Liver (tissue), 3 donors: ENCODE data around the gene MPP1.
A peak's percentile ranks its signal among the peaks of the same experiment; 100 is the strongest.

Experiments
- ATF3 ChIP-seq: IDR thresholded peaks from 2 replicates; pipeline ENCODE4 v1.6.1; 2016; ENCODE audit warnings: antibody characterized with exemption
- CTCF ChIP-seq: fragments of 150-350 bp; IDR thresholded peaks from 2 replicates; pipeline ENCODE4 v1.5.1; 2017; ENCODE audit warnings: improper control_type of control experiment, low read depth, low read length; ENCODE audit not compliant: missing input control
- JUND ChIP-seq, 2 donors: IDR thresholded peaks; 2 replicates each; pipeline ENCODE4 v1.6.1; 2016; ENCODE audit warnings: antibody characterized with exemption in 2 of 2
- TAF1 ChIP-seq: conservative IDR thresholded peaks from 2 replicates; pipeline ENCODE4 v1.6.1; 2016; ENCODE audit warnings: antibody characterized with exemption, mild to moderate bottlenecking
- YY1 ChIP-seq: IDR thresholded peaks from 2 replicates; pipeline ENCODE4 v1.6.1; 2016; ENCODE audit warnings: antibody characterized with exemption, mild to moderate bottlenecking
- ZBTB33 ChIP-seq: IDR thresholded peaks from 2 replicates; pipeline ENCODE4 v1.6.1; 2016; ENCODE audit warnings: antibody characterized with exemption
- donor health status: healthy.
- donor health status: healthy.

GRCh38 chrX:154840856-154841255 lies 35.6 kb upstream of the MPP1 start:
- peak; percentile 65 for TF ChIP-seq CTCF
- TF ChIP-seq JUND (IDR thresholded peaks at IDR 0.05) = no peak
- no peak for TF ChIP-seq TAF1
- TF ChIP-seq ATF3 = no peak
- no peak for TF ChIP-seq ZBTB33
- TF ChIP-seq YY1 = no peak
